Sigmoid colon (tissue), 7 donors: ENCODE data around the gene MIOS. TPM values are rescaled to one million over a fixed set of nuclear protein-coding genes. Genes with fewer than 3 reads are reported as not detected.

Experiments used
- polyA plus RNA-seq, 3 donors: library from polyadenylated mRNA; stranded (reverse); fragments of 200-250 nt; gene quantifications; one replicate each; pipeline ENCODE4 v1.2.3, GENCODE V29; 2013
- total RNA-seq, 4 donors: library from RNA; depleted of rRNA; stranded (reverse); fragments of >200 nt; gene quantifications; one replicate each; pipeline ENCODE4 v1.1.0, GENCODE V29; 2016
- donor health status: healthy with polysubstance abuse.
- donor health status: Bipolar disorder and iron deficiency.
- donor health status: healthy.

MIOS gene
- total and polyA plus RNA-seq, 7 donors, result 11.3 to 40.3 (median 20.8) TPM

Other genes with a start within 250 kb of the MIOS start
- 10 to 100 TPM in 3 of 4 donors, 1 to 10 TPM in 1; 9.9 to 25.5 (median 17.3) TPM for gene COL28A1, start 31.0 kb upstream of the MIOS start, total RNA-seq
- gene COL28A1, start 31.0 kb upstream of the MIOS start, polyA plus RNA-seq, result 1 to 10 TPM in 2 of 3 donors, under 1 TPM in 1; 0.60 to 3.5 (median 1.6) TPM
- 10 to 100 TPM; 11.1 to 20.7 (median 15.5) TPM for gene UMAD1, start 73.9 kb downstream of the MIOS start, total RNA-seq
- gene UMAD1, start 73.9 kb downstream of the MIOS start, polyA plus RNA-seq, result 10 to 100 TPM in 2 of 3 donors, 1 to 10 TPM in 1; 8.7 to 51.1 (median 20.3) TPM
- 10 to 100 TPM; 15.8 to 30.3 (median 29.5) TPM for gene RPA3, start 151.7 kb downstream of the MIOS start, total RNA-seq
- gene RPA3, start 151.7 kb downstream of the MIOS start, polyA plus RNA-seq, result 10 to 100 TPM; 38.0 to 66.8 (median 44.4) TPM